ENCODE measurements around the gene CADM1. TPM values are rescaled to one million over a fixed set of nuclear protein-coding genes. Genes with fewer than 3 reads are reported as not detected.

CADM1 gene
- total RNA-seq, 6 experiments from 2014 or later, result 21.1 to 56.7 (median 30.6) TPM

DNA sequence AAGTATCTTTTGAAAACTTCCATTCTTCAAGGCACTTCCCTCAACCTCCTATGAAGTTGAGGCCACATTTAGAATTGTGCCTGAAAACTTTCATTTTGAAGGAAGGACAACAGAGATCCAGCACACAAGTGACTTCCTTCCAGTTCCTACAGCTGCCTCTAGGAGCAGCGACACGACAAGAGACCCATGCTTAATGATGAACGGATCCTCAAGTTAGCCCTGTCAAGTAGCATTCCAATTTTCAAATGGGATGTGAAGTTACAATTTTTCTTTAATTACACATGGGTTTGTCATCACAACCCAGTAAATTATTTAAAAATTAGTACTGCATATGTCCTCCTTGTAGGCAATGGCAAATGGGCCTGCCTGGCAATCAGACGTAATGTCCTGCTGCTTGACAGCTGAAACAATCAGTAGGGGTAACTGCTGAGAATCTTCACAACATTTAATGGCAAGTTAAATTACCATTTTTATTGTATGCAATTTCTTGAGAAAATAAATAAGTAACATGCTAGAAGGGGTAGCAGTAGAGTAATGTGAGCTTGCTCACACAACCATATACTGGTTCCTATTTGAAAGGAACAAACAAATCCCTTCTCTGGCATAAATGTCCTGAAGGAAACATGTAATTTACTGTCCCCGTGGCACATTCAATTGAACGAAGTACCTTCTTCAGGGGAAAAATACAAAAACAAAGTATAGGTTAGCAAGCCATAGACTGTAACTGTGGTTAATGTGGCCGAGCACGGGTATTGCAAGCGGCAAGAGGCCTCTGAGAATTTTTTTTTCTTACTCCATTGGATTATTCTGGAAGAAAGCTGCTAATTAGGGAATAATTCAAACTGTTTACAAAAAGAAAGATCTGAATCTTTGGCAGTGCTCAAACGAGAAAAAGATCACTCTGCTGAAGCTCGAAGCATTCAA, 288.3 kb downstream of the CADM1 start:
- Histone ChIP-seq H3K27ac (no peak overlapping the region), H3K27me3 (no peaks in the 10 kb centered on the region), H3K9me3 (no peaks in the 10 kb centered on the region), H3K4me3 (no peak overlapping the region), H3K36me3 (no peaks in the 10 kb centered on the region), H3K4me1 (no peaks in the 10 kb centered on the region)
- DNase-seq, result no peak
- TF ChIP-seq POLR2A (IDR thresholded peaks at IDR 0.05), result no peak
- TF ChIP-seq, protein P1, sequence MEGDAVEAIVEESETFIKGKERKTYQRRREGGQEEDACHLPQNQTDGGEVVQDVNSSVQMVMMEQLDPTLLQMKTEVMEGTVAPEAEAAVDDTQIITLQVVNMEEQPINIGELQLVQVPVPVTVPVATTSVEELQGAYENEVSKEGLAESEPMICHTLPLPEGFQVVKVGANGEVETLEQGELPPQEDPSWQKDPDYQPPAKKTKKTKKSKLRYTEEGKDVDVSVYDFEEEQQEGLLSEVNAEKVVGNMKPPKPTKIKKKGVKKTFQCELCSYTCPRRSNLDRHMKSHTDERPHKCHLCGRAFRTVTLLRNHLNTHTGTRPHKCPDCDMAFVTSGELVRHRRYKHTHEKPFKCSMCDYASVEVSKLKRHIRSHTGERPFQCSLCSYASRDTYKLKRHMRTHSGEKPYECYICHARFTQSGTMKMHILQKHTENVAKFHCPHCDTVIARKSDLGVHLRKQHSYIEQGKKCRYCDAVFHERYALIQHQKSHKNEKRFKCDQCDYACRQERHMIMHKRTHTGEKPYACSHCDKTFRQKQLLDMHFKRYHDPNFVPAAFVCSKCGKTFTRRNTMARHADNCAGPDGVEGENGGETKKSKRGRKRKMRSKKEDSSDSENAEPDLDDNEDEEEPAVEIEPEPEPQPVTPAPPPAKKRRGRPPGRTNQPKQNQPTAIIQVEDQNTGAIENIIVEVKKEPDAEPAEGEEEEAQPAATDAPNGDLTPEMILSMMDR (IDR thresholded peaks at IDR 0.05), result peak in 1 of 4 donors; percentile 8
- intact Hi-C loops (cut with DNase I), result no loop called here
- ATAC-seq, result no peak
- WGBS (ENCODE audit: insufficient coverage, low coverage, low lambda C conversion rate, missing lambda C conversion rate), result 84% methylated on average over 7 of the region's 11 CpGs

DNA sequence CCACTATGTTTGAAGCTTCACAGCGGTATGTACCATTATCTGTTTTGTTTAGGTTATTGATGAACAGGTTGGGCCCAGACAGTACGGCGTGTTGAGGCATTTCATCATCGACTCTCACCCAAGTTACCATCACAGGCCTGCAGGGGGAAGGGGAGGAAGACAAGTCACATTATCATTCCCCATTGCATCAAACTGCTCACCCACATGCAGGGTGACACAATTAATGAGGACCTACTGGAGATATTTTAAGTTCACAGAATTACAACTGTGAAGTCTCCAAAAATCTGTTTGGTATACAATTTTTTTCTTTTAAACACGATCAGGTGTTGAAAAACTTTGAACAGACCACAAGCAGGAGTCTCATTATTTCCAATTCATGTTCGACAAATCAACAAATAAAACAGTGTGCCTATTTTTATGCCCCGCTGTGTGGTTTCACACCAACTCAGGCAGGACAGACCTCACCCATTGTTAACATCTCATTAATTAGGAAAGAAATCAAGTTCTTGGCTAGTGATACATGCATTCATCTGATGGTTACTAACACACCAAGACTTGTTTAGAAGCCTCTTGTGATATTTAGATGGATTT, 289.5 kb downstream of the CADM1 start:
- intact Hi-C loops (cut with DNase I), result no loop called here
- no peaks in the 10 kb centered on the region for H3K27me3 ChIP-seq
- TF ChIP-seq, protein P1 (IDR thresholded peaks at IDR 0.05), result no peak
- TF ChIP-seq POLR2A (IDR thresholded peaks at IDR 0.05), result no peak
- no peak for ATAC-seq
- H3K4me3 ChIP-seq, result no peak overlapping the region
- H3K4me1 ChIP-seq, result no peaks in the 10 kb centered on the region
- H3K9me3 ChIP-seq, result no peaks in the 10 kb centered on the region
- H3K36me3 ChIP-seq, result no peaks in the 10 kb centered on the region
- 87% methylated on average over 3 of the region's 7 CpGs for WGBS (ENCODE audit: insufficient coverage, low coverage, low lambda C conversion rate, missing lambda C conversion rate)
- no peak overlapping the region for H3K27ac ChIP-seq
- DNase-seq, result no peak

DNA sequence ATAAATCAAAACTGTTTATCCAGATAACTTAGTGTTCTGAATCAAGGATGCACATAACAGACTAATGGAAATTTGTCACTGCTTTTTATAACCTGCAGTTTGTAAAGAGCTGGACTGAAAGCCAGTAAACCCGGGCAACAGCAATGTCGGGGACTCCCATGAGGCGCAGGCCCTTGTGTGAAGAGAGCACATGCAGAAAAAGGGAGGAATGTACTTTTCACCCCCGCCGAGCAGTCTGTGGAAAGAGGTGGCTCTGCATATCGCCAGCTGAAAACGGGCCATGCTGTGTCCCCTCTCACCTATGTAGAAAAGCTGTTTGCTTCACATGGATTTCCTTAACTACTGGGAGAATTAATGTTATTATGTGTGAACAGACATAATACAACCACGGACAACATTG, 291.2 kb downstream of the CADM1 start:
- intact Hi-C loops (cut with DNase I), result no loop called here
- TF ChIP-seq, protein P1 (IDR thresholded peaks at IDR 0.05), result no peak
- no peak for TF ChIP-seq POLR2A (IDR thresholded peaks at IDR 0.05)
- no peaks in the 10 kb centered on the region for H3K36me3 ChIP-seq
- DNase-seq, result no peak
- 92% methylated on average over 7 of the region's 8 CpGs for WGBS (ENCODE audit: insufficient coverage, low coverage, low lambda C conversion rate, missing lambda C conversion rate)
- H3K4me3 ChIP-seq, result no peak overlapping the region
- no peaks in the 10 kb centered on the region for H3K4me1 ChIP-seq
- no peaks in the 10 kb centered on the region for H3K27me3 ChIP-seq
- H3K9me3 ChIP-seq, result no peaks in the 10 kb centered on the region
- no peak for ATAC-seq
- H3K27ac ChIP-seq, result no peak overlapping the region

DNA sequence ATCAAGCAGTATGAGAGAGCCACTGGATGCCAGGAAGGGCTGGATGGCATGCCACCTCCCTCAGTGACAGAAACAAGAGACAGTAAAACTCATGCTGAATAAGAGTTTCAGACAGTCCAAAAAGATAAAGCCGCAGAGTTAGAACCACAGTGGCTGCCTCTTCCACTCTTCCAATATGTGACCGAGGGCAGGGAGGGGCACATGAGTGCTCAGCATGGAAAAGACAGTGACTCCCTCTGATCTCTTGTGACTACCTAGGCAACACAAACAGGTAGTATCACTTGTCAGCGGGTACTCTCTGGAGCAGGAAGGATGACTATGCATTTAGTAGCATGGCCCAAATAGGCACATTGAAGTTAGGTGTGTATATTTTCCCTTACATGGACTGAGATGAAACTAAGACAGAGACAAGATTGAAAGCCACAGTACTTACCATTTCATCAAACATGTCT, 295.4 kb downstream of the CADM1 start:
- no peak for TF ChIP-seq POLR2A (IDR thresholded peaks at IDR 0.05)
- Histone ChIP-seq H3K27me3 (no peaks in the 10 kb centered on the region), H3K4me3 (no peak overlapping the region), H3K9me3 (no peaks in the 10 kb centered on the region), H3K27ac (no peak overlapping the region), H3K4me1 (no peaks in the 10 kb centered on the region), H3K36me3 (no peaks in the 10 kb centered on the region)
- DNase-seq (no peak), ATAC-seq (no peak)
- WGBS (ENCODE audit: insufficient coverage, low coverage, low lambda C conversion rate, missing lambda C conversion rate), result 84% methylated on average over 3 of the region's 3 CpGs
- intact Hi-C loops (cut with DNase I), result no loop called here

DNA sequence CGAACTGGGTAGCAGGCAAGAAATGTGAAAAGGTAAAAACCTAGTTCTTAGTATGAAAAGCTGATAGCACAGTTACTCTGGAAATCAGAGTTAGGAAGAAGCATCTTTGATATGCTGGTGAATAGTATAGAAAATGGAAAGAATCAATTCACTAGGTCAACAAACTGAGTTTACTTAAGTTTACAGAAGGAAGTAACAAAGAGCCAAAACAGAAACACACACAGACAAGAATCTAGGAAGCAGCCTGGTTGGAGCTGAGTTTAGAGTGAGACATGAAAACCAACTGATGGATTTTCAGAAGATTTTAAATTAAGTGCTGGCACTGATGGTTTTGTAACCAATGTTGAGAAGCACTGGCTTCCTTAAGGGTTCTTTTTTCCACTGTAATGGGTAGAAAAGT, 296.3 kb downstream of the CADM1 start:
- H3K9me3 ChIP-seq, result no peaks in the 10 kb centered on the region
- no peaks in the 10 kb centered on the region for H3K36me3 ChIP-seq
- no peak overlapping the region for H3K4me3 ChIP-seq
- H3K27me3 ChIP-seq, result no peaks in the 10 kb centered on the region
- 86% methylated on average over 1 of the region's 1 CpG for WGBS (ENCODE audit: insufficient coverage, low coverage, low lambda C conversion rate, missing lambda C conversion rate)
- TF ChIP-seq, protein P1 (IDR thresholded peaks at IDR 0.05), result no peak
- ATAC-seq (no peak), DNase-seq (no peak)
- intact Hi-C loops (cut with DNase I), result no loop called here
- H3K27ac ChIP-seq, result no peak overlapping the region
- no peaks in the 10 kb centered on the region for H3K4me1 ChIP-seq

All from right lobe of liver (tissue), 6 donors.